ENCODE measurements around the gene GPHB5. TPM values are rescaled to one million over a fixed set of nuclear protein-coding genes. Genes with fewer than 3 reads are reported as not detected.

The GPHB5 gene, protein sequence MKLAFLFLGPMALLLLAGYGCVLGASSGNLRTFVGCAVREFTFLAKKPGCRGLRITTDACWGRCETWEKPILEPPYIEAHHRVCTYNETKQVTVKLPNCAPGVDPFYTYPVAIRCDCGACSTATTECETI
- total RNA-seq (ENCODE audit: low replicate concordance) = not detected in 2 replicates

DNA sequence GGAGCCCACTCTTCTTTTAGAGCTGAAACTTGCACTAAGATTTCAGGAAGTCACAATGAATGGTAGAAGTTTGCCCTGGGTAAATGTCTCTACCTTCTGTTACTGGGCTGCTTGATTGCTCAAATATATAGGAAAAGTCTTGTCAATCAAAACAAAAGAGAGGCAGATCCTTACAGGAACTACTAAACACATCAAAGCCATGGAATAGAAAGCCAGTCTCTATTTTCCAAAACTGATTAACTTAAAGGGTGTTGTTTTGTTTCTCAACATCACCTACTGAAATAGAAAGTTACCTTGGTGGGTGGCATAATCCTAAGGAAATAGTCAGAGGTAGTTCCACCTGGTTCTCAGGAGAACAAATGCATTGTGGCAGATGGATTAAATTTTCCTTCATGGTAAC, at the start of gene GPHB5:
TSS of gene GPHB5 (minus strand) at position 101 of the 400 bp plus-strand sequence. CDS start 1,086 bp downstream, outside the sequence.

Other genes starting within 250 kb of the GPHB5 start
- gene RHOJ, start 114.5 kb downstream of the GPHB5 start, total RNA-seq (ENCODE audit: low replicate concordance) = 10.5 and 41.2 TPM in 2 replicates
- 6.2 and 10.4 TPM in 2 replicates for gene PPP2R5E, start 224.4 kb upstream of the GPHB5 start, total RNA-seq (ENCODE audit: low replicate concordance)

Data from smooth muscle cell of the coronary artery (primary cell).